HG02759 (cell line): ENCODE measurements around the gene GAB4.

Experiments used
- ATAC-seq: cut with Tn5 transposase; IDR thresholded peaks from one replicate; pipeline ENCODE4 v1.9.1; 2021; ENCODE audit warnings: mild to moderate bottlenecking, moderate library complexity; ENCODE audit not compliant: unreplicated experiment

GAB4 gene

GRCh38 chr22:16989915-16990314 lies 18.1 kb downstream of the GAB4 start:
- no peak for ATAC-seq

- ATAC-seq, result no peak
These were observed 19.8 kb downstream of the GAB4 start for GRCh38 chr22:16988257-16988656.

DNA sequence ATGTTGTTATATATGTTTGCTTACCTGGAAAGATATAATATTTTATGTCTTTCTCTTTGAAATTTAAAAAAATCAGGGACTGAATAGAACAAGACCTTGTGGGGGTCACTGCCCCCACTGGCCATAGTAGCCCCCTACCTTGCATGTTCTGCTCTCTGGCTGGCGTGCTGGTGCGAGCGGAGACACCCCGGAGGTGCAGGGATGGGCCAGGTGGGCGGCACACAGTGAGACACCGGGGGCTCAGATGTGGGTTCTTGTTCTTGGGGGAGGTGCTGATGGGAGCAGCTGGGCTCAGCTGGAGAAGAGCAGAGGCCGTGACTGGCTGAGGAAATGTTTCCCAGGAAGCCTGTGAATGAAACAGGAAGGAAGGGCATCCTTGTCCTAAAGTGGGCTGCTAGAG lies 20.2 kb downstream of the GAB4 start:
- ATAC-seq, result no peak

GRCh38 chr22:16975155-16975885 lies 32.7 kb downstream of the GAB4 start:
- no peak for ATAC-seq

GRCh38 chr22:16974298-16975084 lies 33.5 kb downstream of the GAB4 start:
- ATAC-seq, result no peak

- no peak for ATAC-seq
These were observed 34.3 kb downstream of the GAB4 start for GRCh38 chr22:16973591-16974297.

DNA sequence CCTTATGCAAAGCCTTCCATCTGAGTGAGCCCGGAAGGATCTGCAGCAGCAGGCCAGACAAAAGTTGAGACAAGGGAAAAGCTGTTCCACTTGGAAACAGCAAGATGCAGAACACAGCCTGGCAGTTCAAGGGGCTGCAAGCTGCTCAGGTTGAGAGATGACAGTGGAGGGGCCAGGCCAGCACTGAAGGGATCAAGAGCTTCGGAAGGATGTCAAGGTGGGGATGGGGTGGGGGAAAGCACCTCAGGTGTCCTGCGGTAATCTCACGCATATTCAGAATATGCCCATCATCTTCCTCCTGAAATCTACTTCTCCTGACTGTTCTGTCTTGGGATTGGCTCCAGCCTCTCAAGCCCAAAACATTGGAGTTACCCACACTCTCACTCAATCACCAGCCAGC lies 35.7 kb downstream of the GAB4 start:
- ATAC-seq, result no peak

DNA sequence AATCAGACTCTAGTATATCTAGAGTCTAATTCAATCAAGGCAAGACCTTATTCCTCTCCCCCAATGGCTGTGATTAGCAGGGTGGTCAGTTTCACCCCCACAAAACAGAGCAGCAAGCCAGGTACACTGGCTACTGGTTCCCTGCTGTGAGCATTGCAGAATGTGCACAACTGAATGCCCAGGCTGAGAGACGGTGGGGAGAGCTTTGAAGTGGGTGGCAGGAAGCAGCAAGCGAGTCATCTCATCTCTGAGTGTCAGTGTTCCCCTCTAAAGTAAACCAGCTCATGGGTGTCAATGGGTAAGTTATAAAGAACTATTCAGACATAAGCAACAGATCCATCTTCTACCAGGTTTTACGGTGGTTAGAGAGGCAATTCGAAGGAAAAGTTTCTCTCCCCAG lies 37.6 kb downstream of the GAB4 start:
- no peak for ATAC-seq

DNA sequence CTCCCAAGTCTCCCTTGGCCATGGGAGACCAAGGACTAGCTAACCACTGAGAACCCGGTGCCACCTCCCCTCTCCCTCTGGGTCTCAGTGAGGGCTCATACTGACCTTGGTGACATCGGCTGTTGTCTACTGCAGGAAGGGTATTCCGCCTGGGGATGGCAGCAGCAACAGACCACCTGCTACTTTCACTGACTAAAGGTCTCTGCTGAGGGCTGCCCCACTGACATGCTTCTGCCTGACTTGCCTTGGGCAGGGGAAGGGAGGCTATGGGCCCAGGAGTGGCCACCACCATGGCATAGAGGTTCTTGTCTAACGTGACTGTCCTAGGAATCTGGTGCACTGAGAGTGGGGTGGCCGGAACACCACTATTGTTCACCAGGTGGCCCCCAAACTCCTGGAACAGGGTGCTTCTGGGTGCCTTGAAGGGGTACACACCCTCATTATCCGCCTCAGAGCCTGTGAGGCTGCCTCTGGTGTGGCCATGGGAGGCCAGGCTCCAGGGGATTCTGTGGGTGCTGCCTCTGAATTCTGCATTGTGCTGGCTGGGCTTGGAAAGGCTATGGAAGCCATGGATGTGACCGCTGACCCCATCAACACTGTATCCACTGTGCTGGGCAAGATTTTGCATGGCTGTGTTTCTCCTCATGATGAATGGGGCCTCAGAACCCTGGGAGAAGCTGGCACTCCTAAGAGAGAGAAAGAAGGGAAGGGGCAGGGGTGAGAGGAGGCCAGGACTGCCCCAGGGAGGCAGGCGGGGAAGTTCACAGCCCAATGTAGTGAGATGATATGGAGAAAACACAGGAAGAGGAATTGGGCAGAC lies 38.3 kb downstream of the GAB4 start:
- ATAC-seq, result no peak

DNA sequence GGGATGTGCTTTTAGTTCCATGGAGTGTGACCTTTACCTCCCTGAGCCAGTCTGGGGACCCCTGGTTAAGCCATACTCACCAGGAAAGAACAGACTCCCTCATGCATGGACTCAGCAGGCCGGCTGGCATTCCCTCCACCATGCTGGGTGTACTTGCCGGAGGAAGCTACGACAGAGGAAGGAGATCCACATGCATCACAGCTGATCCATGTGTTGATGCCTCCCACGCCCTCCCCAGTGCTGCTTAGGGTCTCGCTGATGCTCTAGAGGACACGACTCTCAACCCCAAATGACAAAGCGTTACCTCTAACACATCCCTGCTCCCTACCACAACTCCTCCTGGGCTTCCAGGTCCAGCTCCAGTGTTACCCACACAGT lies 39.8 kb downstream of the GAB4 start:
- no peak for ATAC-seq

DNA sequence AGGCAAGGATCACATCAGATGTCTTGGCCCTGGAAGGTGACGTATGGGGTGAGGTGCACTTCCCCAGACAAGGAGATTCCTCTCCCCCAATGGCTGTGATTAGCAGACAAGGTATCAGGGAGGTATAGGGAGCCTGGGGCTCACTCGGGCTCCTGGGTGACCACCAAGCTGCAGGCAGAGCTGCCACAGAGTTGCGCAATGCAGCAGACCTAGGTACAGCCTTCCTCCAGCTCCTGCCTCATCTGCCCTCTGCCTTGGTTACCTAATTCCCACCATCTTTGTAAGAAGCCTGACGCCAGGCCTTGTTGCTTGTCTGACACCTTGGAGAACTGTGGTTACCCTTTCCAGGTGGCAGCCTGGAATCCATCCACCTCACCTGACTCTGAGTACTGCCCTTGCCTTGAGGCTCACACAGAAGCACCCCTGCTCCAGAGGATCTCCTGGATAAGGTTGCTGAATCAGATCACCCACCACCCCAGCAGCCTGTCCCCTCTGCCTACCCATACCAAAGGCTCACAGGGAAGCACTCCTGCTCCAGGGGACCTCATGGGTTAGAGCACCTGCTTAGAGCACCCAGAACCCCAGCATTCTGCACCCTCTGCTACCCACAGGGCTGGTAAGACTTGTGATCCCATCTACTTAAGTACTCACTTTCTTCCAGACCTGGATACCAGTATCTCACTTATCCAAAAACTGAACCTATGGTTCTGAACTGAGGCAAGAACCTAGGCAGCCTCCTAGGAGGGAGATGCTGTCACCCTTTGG lies 40.4 kb downstream of the GAB4 start:
- no peak for ATAC-seq

DNA sequence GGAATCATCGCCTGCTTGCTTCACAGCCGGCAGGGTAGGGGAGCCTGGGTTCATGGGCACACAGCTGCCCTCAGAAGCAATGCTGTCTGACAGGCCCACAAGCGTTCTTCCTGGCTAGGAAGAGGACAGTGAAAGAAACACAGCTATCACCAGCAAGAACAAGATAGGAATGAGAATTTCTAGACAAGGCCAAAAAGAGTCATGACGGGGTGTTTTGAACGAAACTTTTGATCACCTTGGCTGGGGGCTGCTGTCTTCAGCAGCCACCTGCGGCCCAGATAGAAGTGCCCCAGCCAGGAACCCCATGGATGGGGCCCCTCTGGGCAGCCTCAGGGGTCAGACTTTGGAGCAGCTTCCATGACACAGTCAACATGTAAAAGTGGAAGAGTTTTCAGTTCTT lies 41.8 kb downstream of the GAB4 start:
- ATAC-seq, result no peak

DNA sequence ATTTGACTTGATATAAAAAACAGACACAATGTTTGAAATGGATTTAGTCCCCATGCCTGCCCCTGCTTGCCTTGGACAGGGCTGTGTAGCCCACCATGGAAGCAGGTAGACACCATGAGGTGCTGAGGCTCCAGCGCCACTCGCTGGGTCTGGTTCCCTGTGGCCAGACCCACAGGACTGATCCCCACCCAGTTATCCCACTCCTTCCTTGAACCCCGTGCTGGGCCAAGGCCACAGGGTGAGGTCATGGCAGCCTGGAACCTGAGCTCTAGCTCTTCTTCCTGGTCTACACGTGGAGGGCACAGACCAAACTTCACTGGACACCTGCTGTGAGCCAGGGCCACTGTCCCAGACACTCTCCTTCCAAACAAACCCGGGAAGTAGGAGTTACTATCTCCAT lies 42.5 kb downstream of the GAB4 start:
- ATAC-seq, result no peak

GRCh38 chr22:16965083-16965482 lies 42.9 kb downstream of the GAB4 start:
- ATAC-seq, result no peak

- ATAC-seq, result no peak
These were observed 43.7 kb downstream of the GAB4 start for GRCh38 chr22:16964366-16964765.

- ATAC-seq, result no peak
These were observed 44.7 kb downstream of the GAB4 start for GRCh38 chr22:16963189-16963945.

GRCh38 chr22:16962501-16962900 lies 45.5 kb downstream of the GAB4 start:
- no peak for ATAC-seq

- no peak for ATAC-seq
These were observed 46.4 kb downstream of the GAB4 start for GRCh38 chr22:16961477-16962186.

GRCh38 chr22:16960884-16961249 lies 47.2 kb downstream of the GAB4 start:
- ATAC-seq, result no peak
